ENCODE results near the gene CENATAC.
"Not testable (repeated sequence)": the region's sequence is repeated elsewhere in the genome, so short reads cannot be mapped to it uniquely, and the experiment has no call there.

CENATAC gene

DNA sequence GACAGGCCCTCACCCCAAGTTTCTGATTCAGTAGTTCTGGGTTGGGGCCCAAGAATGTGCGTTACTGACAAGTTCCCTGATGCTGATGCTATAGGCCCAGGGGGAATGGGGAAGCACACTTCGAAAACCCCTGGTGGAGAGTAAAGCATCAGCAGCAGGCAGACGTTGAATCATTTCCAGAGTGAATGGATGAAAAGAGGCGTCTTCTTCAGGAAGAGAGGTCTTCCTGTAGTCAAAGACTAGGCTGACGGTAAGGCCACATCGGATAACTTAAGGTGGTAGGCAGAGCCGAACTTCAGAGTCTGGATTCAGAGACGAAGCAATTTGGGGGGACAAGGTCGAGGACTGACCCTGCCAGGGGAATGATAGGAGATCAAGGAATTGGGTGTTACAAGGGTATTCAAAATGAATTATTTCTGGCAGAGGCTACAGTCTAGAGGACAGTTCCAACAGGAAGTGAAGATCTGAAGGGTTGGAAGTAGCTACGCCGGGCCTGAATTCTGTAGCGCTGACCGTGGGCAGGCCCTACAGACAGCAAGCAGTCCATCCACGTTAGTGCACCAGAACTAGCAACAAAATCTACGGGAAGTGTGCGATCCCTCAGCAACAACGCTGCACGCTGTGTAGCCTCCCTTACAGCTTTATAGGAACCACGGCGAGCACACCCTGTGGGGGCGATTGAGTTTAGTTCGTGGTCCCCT is 862 bp upstream of the CENATAC start:
- no peak for DNase-seq

DNA sequence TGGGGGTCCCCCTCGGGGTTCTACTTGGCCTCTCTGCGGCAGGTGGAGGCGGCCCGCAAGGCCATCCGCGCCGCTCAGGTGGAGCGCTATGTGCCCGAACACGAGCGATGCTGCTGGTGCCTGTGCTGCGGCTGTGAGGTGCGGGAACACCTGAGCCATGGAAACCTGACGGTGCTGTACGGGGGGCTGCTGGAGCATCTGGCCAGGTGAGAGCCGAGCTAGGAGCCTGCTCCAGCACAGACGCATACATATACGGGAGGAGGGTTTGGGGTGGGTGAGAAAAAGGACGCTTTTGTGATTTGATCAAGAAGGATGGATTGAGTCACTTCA is 415 bp downstream of the CENATAC start:
- DNase-seq = no peak

DNA sequence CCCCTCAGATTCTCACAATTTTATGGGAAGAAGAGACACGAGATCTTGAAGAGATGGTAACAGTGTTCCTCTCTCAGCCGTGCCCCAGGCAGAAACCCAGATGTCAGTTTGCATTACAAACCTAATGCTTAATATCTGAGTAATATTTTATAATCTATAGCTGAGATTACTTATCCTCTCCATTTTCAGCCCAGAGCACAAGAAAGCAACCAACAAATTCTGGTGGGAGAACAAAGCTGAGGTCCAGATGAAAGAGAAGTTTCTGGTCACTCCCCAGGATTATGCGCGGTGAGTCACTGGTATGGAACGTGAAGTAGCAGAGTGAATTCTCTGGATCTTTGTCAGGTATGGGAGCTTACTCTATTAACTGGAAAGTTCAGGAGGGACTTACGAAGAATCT is 884 bp downstream of the CENATAC start:
- no peak for DNase-seq

DNA sequence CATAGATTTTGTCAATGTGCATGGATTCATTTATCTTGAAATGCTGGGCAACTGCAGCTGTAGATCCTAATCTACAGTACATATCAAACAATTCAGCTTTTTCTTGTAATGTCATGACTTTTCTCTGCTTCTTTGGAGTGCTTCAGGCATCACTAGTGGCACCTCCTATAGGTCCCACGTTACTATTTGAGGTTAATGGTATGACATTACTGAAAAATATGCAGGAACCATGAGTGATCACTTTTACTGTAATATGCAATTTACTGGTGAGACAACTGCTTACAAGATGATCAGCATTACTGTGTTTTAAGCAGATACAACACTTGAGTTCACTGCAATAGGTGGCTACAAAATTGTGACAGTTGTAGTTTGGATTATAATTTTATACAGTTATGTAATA is 3.0 kb downstream of the CENATAC start:
- no peak for DNase-seq

DNA sequence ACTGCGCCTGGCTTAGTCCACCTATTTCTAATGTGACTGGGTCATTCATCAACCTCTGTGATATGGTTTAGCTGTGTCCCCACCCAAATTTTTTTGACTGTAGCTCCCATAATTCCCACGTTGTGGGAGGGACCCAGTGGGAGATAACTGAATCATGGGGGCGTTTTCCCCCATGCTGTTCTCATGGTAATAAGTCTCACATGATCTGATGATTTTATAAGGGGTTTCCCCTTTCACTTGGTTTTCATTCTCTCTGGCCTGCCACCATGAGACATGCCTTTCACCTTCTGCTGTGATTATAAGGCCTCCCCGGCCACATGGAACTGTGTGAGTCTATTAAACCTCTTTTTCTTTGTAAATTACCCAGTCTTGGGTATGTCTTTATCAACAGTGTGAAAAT is 8.7 kb downstream of the CENATAC start:
- no peak for DNase-seq

DNA sequence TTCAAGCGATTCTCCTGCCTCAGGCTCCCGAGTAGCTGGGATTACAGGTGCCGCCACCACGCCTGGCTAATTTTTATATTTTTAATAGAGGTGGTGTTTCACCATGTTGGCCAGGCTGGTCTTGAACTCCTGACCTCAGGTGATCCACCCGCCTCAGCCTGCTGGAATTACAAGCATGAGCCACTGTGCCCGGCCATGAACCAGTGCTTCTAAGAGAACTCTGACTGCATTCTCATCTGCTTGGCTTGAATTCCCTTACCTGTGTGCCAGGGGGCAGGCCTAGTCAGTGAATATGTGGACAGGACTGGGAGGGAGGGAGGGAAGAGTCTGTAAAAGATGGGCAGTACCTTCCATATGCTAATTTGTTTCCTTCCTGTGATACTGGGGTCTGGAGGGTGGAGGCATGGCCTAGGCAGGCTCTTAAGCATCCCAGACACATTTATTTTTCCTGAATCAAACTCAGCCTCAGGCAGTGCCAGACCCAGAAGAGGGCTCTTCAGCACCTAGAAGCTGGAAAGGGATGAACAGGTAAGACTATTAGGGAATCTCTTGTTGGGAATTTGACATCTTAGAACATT is 13.6 kb downstream of the CENATAC start:
- DNase-seq = no peak

DNA sequence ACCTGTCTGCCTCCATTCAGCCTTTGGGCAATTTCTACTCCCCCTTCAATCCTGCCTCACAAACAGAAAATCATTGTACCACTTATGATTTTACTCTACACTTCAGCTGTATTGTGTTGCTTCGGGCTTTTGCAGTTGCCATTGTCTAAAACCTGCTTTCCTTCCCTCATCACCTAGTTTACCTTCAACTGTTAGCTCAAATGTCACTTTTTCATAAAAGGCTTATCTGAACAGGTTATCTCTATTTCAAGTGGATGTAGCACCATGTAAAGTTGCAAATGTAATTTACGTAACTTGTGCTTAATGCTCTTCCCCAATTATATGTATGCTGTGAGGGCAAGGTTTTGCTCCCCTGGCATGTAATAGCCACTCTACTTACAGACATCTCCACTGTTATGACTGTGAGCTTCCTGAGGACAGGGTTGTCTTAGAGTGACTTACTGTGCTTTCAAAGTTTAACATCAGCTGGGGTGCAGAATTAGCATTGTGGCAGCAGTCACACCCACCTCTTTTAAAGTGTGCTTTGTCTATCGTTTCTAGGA is 14.8 kb downstream of the CENATAC start:
- no peak for DNase-seq

DNA sequence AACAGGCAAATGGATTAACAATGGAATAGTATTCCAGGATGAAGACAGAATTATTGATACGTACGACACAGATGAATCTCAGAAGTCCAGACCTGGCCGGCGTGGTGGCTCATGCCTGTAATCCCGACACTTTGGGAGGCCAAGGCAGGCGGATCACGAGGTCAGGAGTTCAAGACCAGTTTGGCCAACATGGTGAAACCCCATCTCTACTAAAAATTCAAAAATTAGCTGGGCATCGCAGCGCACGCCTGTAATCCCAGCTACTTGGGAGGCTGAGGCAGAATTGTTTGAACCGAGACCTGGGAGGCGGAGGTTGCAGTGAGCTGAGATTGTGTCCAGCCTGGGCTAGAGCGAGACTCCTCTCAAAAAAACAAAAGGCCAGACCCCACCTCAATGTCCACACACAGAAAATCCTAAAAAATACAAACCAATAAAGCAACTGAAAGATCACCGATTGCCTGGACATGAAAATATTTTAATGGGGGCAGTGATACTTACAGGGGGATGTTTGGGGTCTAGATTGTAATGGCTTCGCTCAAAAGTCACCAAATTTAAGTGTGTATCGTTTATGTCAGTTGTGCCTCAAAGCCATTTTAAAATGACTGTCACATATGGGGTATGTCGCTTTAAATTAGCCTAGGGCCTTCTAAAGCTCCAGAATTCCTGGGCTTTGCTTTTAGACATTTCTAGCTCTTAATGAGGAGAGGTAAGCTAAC is 16.4 kb downstream of the CENATAC start:
- no peak for DNase-seq

DNA sequence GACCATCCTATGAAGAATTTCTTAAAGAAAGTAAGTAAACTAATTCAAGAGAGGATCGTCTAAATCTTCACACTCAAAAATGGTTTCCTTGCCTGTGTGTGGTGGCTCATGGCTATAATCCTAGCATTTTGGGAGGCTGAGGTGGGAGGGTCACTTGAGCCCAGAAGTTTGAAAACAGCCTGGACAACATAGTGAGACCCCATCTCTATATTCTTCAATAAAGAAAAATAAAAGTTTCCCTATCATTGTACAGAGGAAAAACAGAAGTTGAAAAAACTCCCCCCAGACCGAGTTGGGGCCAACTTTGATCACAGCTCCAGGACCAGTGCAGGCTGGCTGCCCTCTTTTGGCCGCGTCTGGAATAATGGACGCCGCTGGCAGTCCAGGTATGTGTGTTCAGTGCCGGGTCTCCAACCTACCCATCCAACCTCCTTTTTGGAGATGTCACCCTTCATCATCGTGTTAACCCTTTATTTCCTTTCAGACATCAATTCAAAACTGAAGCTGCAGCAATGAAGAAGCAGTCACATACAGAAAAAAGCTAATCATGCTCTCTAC is 17.2 kb downstream of the CENATAC start:
- DNase-seq = peak in 1 of 2 experiments; percentile 21

DNA sequence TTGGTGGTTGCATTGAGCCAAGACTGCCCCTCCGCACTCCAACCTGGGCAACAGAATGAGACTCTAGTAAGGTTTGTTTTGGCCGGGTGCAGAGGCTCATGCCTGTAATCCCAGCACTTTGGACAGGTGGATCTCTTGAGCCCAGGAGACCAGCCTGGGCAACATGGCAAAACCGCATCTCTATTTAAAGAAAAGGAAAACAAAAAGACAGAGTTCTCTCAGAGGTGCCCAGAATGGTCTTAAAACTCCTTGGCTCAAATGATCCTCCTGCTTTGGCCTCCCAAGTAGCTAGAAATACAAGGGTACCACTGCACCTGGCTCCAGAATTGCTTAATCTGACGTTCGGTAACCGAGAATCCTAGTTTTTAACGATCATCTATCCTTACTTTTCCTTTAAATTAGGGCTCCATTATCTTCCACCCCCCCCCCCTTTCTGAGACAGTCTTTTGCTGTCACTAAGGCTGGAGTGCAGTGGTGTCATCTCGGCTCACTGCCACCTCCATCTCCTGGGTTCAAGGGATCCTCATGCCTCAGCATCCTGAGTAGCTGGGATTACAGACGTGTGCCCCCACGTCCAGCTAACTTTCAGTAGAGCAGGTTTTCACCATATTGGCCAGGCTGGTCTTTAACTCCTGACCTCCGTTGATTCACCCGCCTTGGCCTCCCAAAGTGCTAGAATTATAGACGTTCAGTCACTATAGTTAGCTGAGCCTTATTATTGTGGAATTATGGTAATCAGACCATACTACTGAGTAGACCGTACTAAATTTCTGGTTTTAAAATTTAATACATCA is 18.5 kb downstream of the CENATAC start:
- no peak for DNase-seq

DNA sequence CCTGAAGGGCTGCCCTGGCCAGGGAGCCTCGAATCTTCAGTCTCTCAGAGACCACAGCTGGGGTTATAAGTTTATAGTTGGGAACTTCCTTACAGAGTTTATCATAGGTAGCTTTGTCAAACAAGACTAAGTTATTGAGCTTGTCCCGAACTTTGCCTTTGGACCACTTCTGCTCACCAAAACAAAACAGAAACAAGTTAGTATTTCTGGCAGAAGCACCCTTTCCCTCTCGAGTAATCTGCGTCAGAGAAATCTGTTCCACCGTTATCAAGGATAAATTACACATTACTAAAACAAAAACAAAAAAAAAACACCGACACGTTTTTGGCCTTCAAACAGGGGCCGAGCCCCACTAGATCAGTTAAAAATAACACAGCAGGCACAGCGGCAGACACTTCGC is 19.4 kb downstream of the CENATAC start:
- DNase-seq = not testable (repeated sequence)

DNA sequence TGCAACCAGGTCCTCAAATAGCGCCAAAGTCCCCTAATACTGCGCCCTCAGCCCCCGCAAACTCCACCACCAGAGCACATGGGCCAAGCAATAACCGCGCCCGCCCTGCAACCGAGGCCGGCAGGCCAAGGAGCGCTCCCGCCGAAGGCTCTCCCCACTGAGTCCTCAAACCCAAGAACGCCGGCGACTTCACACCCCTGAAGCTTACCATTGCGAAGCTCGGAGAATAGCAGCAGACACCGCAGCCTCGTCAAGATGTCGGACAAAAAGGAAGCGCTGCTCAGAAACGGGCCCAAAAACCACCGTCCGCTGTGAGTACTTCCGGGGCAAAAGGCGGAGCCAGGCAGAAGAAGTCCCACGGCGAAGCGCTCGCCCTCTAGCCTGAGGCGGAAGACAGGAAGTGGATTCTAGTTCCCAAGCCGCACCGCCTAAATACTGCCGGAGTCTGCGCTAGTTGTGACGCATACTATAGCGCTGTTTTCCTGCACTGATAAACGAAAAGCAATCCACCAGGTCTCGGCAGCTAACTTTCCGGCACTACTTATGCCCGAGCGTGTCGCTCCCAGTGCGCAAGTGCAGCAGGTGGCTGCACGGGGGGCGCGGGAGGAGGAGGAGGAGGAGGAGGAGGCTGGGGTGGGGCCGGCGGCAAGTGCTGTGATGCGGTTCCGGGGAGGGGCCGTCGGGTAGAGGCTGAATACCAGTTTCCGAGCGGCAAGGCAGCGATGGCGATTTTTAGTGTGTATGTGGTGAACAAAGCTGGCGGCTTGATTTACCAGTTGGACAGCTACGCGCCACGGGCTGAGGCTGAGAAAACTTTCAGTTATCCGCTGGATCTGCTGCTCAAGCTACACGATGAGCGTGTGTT is 20.4 kb downstream of the CENATAC start, which contains the start of the genes RPS25 and TRAPPC4:
Gene RPS25, minus strand, starts transcription at position 270 of the 865 bp plus-strand sequence. Its CDS starts 59 bp downstream, at position 211.
Gene TRAPPC4, plus strand, starts transcription at position 693 of the 865 bp plus-strand sequence. Its CDS starts 30 bp downstream, at position 723.
- peak; percentile 91 to 95 for DNase-seq

DNA sequence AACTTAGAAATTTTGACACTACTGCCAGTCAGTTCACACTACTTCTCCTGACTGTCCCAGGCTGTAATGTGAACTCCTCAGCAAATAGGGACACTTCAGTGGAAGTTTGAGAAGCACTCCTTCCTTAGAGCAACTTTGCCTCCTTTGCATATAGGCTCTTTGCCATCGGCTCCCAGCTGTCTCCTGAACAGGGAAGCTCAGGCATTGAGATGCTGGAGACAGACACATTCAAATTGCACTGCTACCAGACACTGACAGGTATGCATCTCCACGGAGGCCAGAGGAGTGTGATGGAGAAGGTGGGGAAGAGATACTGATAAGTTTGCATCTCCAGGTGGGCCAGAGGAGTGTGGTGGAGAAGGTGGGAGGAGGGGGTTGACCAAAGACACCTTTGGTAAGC is 22.1 kb downstream of the CENATAC start:
- DNase-seq = no peak

DNA sequence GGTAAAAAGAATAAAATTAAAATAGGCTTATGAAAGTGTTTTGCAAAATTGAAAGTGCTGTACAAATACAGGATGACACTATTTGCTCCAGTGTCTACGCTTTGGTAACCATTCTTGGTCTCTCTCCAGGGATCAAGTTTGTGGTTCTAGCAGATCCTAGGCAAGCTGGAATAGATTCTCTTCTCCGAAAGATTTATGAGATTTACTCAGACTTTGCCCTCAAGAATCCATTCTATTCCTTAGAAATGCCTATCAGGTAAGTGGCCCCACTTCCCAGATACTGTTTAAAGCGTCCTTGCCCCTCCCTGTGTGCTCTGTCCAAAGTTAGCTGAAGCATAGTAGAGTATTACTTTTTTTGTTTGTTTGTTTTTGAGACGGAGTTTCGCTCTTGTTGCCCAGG is 23.7 kb downstream of the CENATAC start:
- no peak for DNase-seq

DNA sequence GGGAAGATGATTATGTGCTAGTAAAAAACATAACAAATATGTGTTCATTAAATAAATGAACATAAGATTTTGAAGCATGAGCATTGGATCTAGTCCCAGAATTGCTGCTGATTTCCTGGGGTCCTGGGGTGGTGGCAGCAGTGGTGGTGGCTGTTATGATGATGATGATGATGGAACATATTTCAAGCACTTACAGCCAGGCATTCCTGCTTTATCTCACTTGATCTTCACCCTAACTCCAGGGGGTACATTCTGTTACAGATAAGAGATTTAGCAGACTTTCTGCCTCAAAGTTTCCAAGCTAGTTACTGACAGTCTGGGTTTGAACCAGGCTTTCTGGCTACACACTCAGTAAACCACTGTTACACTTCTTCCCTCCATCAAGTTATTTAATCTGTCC is 25.8 kb downstream of the CENATAC start:
- DNase-seq = no peak

DNA sequence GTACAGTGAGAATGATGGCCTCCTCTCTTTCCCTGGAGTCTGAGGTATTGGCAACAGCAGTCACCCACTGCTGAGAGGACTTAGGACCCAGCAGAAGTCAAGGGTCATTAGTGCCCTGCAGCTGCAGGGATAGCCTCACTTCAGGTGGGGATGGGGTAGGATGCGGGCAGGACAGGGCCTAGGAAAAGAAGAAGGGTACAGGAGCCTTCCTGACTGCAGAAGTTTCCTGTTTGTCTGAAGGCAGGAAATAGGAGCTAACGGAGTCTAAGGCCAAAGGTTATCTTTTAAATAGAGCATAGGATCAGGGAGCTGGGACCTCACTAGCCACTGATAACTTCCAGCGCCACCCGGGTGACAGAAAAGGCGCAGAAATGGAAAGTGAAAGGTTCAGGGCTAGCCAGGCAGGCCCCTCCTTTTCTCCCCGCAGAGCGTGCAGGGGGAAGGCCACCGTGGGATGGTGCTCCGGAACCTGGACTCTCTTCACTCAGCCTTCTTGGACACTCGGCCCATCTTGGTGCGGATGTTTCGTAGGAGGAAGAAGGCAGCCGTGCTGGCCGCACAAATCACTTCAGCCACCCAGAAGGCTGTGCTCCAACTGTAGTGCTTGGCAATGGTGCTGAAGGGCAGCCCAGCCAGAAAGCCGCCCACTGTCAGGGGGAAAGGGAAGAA is 26.6 kb downstream of the CENATAC start:
- DNase-seq = no peak

DNA sequence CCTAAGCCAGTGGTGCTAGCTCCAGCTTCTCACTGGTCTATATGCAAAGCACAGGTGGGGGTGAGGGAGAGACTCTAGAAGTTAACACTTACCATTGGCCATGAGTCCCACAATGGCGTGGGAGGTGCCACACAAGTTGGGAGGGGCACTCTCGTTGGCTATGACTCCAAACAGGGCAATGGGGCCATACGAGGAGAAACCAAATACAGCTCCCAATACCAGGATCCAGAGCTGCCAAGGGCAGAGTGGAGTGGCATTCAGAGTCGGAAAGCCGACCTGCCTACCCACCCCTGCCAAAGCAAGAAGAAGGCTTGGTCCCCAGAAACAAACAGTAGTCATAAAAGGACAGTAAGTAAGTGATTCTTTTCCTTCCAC is 27.1 kb downstream of the CENATAC start:
- DNase-seq = no peak

DNA sequence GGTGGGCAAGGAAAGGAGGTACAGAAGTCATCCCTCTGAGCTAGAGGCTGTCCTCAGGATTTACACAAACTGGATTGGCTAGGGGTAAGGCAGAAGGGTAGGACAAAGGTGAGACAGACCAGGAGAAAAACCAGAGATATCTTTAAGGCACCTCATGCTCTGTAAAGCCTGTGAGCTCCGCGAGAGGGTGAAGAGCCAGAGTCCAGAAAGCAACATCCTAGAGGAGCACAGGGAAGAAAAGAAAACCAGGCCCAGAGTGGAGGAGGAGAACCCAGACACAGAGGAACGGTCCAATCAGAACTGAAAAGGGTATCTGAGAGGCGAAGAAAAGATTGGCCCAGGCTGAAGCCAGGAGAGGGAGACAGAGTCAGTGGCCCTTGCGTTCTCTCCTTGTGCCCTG is 27.6 kb downstream of the CENATAC start:
- DNase-seq = no peak

DNA sequence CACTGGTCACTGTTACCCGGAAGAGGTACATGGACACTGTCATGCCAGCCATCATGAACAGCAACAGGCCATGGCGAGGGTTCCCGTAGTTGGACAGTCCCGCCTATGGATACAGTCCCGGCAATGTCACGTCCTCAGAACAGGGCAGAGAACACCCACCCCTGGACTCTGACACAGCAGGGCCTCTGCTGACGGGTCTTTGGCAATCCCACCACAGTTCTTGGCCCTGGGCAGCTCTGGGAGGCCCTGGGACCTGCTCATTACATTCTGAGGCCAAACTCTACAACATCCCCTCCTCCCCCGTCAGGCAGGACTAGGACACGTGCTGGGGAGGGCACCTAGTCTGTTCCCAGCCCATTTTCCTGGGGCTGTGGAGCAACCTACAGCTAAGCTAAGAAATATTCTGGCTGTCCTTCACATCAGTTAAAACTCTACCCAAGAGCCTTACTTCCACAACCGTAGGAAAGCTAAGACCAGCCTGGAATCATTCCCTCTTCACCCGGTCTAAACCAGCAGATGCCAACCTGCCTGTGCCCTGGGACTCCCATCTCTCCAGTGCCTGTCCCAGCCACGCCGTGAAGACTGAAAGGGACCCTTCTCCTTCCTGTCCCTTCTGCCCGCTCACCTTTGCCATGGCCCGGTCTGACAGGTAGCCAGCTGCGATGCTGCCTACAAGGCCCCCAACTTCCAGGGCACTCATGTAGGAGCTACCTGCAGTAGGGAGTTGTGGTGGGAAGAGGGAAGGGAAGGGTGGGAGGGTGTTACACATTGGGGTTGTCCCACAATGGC is 28.2 kb downstream of the CENATAC start:
- no peak for DNase-seq

DNA sequence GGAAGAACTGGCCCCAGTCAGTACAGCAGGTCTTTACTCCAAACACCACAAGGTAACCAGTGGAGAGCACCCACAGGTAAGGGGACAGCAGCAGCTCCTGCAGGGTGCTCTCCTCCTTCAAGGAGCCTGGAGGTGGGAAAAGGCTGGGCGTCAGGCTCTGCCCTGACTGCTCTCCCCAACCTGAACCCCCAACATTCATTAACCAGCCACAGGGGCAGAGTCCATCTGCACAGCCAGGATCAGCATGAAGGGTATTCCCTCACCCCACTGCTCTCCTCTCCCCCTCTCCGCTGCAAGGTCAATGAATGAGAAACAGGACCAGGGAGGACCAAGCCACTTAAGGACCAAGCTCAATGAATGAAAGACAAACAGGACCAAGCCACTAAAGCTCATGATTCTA is 29.0 kb downstream of the CENATAC start:
- DNase-seq = no peak
